ENCODE results near the gene ATP1B3.

DNA sequence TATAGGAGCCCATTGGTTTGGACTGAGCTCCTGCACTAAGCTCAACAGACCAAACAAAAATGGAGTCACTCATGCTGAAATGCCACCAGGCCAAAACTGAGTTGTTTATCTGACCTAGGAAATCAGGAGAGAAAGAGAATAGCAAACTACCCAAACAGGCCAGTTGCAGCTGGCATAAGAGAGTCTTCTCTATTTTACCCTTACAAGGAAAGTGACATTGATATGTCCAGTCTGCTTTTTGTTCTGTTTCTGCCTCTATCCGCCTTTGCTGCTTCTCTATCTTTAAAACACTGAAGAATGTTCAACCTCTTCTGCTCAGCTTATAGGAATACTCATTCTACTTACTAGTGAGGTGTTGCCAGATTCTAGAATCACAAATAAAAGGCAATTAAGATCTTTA is 95.1 kb downstream of the ATP1B3 start:
- TF ChIP-seq POLR2A (IDR thresholded peaks at IDR 0.05; ENCODE audit: extremely low read depth, insufficient read length) (no peak), CTCF (IDR thresholded peaks at IDR 0.05; ENCODE audit: low read depth, low read length) (no peak)
